ENCODE results near the gene STK32A.

Gene STK32A

GRCh38 chr5:147373328-147373727 lies 138.5 kb downstream of the STK32A start:
- no peak for TF ChIP-seq CTCF (conservative IDR thresholded peaks at IDR 0.05; ENCODE audit: low read length)
- no peak for TF ChIP-seq EZH2phosphoT487 (IDR thresholded peaks at IDR 0.05; ENCODE audit: borderline replicate concordance)
- Histone ChIP-seq H3K9me3 (ENCODE audit: insufficient read depth, low read depth, low read length) (no peaks in the 10 kb centered on the region), H3K4me2 (ENCODE audit: low read depth, low read length, poor library complexity, severe bottlenecking) (no peak overlapping the region)

GRCh38 chr5:147375151-147375550 lies 140.3 kb downstream of the STK32A start:
- H3F3A ChIP-seq (ENCODE audit: low read depth): no peaks in the 10 kb centered on the region
- H3K9ac ChIP-seq (ENCODE audit: low read depth, low read length, poor library complexity, severe bottlenecking): no peak overlapping the region
- H3K9me2 ChIP-seq (replicated peaks; ENCODE audit: low read depth, low read length): no peaks in the 10 kb centered on the region
- H3K27me3 ChIP-seq (ENCODE audit: insufficient read depth, low read length, poor library complexity, severe bottlenecking): no peaks in the 10 kb centered on the region
- H4K20me1 ChIP-seq (ENCODE audit: insufficient read depth, low read length, poor library complexity, severe bottlenecking): no peaks in the 10 kb centered on the region
- H3K4me1 ChIP-seq (ENCODE audit: insufficient read depth, low read length, poor library complexity, severe bottlenecking): no peaks in the 10 kb centered on the region
- H3K4me3 ChIP-seq (ENCODE audit: low read length, poor library complexity, severe bottlenecking): no peak overlapping the region
- no peak for TF ChIP-seq CTCF (conservative IDR thresholded peaks at IDR 0.05; ENCODE audit: low read length)
- TF ChIP-seq EZH2phosphoT487 (IDR thresholded peaks at IDR 0.05; ENCODE audit: borderline replicate concordance): no peak
- H3K4me2 ChIP-seq (ENCODE audit: low read depth, low read length, poor library complexity, severe bottlenecking): no peak overlapping the region
- H3K36me3 ChIP-seq (ENCODE audit: insufficient read depth, low read length): no peaks in the 10 kb centered on the region
- no peaks in the 10 kb centered on the region for H3K9me3 ChIP-seq (ENCODE audit: insufficient read depth, low read depth, low read length)
- no peak overlapping the region for H2AFZ ChIP-seq (ENCODE audit: low read length)
- H3K79me2 ChIP-seq (ENCODE audit: insufficient read depth, low read length): no peaks in the 10 kb centered on the region

More at GRCh38 chr5:147373328-147373727, 138.5 kb downstream of the STK32A start:
- H3K27me3 ChIP-seq (ENCODE audit: insufficient read depth, low read length, poor library complexity, severe bottlenecking): no peaks in the 10 kb centered on the region
- H3K9ac ChIP-seq (ENCODE audit: low read depth, low read length, poor library complexity, severe bottlenecking): no peak overlapping the region
- no peaks in the 10 kb centered on the region for H3K36me3 ChIP-seq (ENCODE audit: insufficient read depth, low read length)
- H3K79me2 ChIP-seq (ENCODE audit: insufficient read depth, low read length): no peaks in the 10 kb centered on the region
- no peaks in the 10 kb centered on the region for H4K20me1 ChIP-seq (ENCODE audit: insufficient read depth, low read length, poor library complexity, severe bottlenecking)
- no peaks in the 10 kb centered on the region for H3K4me1 ChIP-seq (ENCODE audit: insufficient read depth, low read length, poor library complexity, severe bottlenecking)
- H2AFZ ChIP-seq (ENCODE audit: low read length): no peak overlapping the region
- no peak overlapping the region for H3K4me3 ChIP-seq (ENCODE audit: low read length, poor library complexity, severe bottlenecking)
- no peaks in the 10 kb centered on the region for H3F3A ChIP-seq (ENCODE audit: low read depth)
- no peaks in the 10 kb centered on the region for H3K9me2 ChIP-seq (replicated peaks; ENCODE audit: low read depth, low read length)

- Histone ChIP-seq H3K4me3 (ENCODE audit: low read length, poor library complexity, severe bottlenecking) (no peak overlapping the region), H3K4me1 (ENCODE audit: insufficient read depth, low read length, poor library complexity, severe bottlenecking) (no peaks in the 10 kb centered on the region), H3K9me2 (replicated peaks; ENCODE audit: low read depth, low read length) (no peaks in the 10 kb centered on the region), H4K20me1 (ENCODE audit: insufficient read depth, low read length, poor library complexity, severe bottlenecking) (no peaks in the 10 kb centered on the region), H3K27me3 (ENCODE audit: insufficient read depth, low read length, poor library complexity, severe bottlenecking) (no peaks in the 10 kb centered on the region), H2AFZ (ENCODE audit: low read length) (no peak overlapping the region), H3K79me2 (ENCODE audit: insufficient read depth, low read length) (no peaks in the 10 kb centered on the region), H3K4me2 (ENCODE audit: low read depth, low read length, poor library complexity, severe bottlenecking) (no peak overlapping the region), H3K36me3 (ENCODE audit: insufficient read depth, low read length) (no peaks in the 10 kb centered on the region), H3K9me3 (ENCODE audit: insufficient read depth, low read depth, low read length) (no peaks in the 10 kb centered on the region), H3F3A (ENCODE audit: low read depth) (no peaks in the 10 kb centered on the region), H3K9ac (ENCODE audit: low read depth, low read length, poor library complexity, severe bottlenecking) (no peak overlapping the region)
- TF ChIP-seq EZH2phosphoT487 (IDR thresholded peaks at IDR 0.05; ENCODE audit: borderline replicate concordance) (no peak), CTCF (conservative IDR thresholded peaks at IDR 0.05; ENCODE audit: low read length) (no peak)
Measured at GRCh38 chr5:147377682-147378081, 142.9 kb downstream of the STK32A start.

Data from Loucy (cell line).